Body of pancreas (tissue), 4 donors: ENCODE measurements around the gene PRDM16. TPM values are rescaled to one million over a fixed set of nuclear protein-coding genes. Genes with fewer than 3 reads are reported as not detected.
A peak's percentile ranks its signal among the peaks of the same experiment; 100 is the strongest.

Experiments used
- ATAC-seq: fragments of 150-250 bp; one replicate; pipeline ENCODE4 v1.9.1; 2016
- DNase-seq, 4 donors: peaks; one replicate each; pipeline ENCODE4 v3.0.0-alpha.2; 2019
- H3K27ac ChIP-seq, 4 donors: fragments of 200-600 bp; sonication (generic); 1 replicate in 3 of 4; 2 replicates in 1 of 4; pipeline versions ENCODE4 v1.5.1 to v1.6.1; 2016 to 2019; ENCODE audit warnings: mild to moderate bottlenecking in 1 of 4, mixed read lengths in 1 of 4, moderate library complexity in 1 of 4
- H3K27me3 ChIP-seq, 2 donors: fragments of 200-600 bp; sonication (generic); one replicate each; pipeline ENCODE4 v1.6.0; 2016; ENCODE audit warnings: mild to moderate bottlenecking in 1 of 2
- H3K36me3 ChIP-seq, 2 donors: fragments of 200-600 bp; sonication (generic); replicated peaks in 1 of 2; 2 replicates each; pipeline ENCODE4 v1.5.1; 2016; ENCODE audit warnings: low read depth in 2 of 2; ENCODE audit not compliant: insufficient read depth in 1 of 2
- H3K4me1 ChIP-seq: fragments of 200-600 bp; sonication (generic); one replicate; pipeline ENCODE4 v1.6.0; 2016
- H3K4me3 ChIP-seq, 2 donors: fragments of 200-600 bp; sonication (generic); 1 replicate in 1 of 2; 2 replicates in 1 of 2; pipeline ENCODE4 v1.5.1; 2016 to 2019
- H3K9me3 ChIP-seq, 3 donors: fragments of 200-600 bp; sonication (generic); 1 replicate in 2 of 3; 2 replicates in 1 of 3; pipeline ENCODE4 v1.5.1; 2016
- POLR2A ChIP-seq, 3 donors: fragments of 450-650 bp; IDR thresholded peaks; one replicate each; pipeline ENCODE4 v1.6.1; 2016; ENCODE audit warnings: antibody characterized with exemption in 3 of 3, mild to moderate bottlenecking in 2 of 3
- WGBS, 2 donors: methylation state at CpG; one replicate each; pipeline ENCODE4 v1.1.5; 2017; 5-methylcytosine and 5-hydroxymethylcytosine counted together
- intact Hi-C: fragments of 100-400 bp; cut with DNase I; formaldehyde crosslinking; loops from one replicate; pipeline ENCODE4 v1.15.1; 2023
- total RNA-seq, 2 donors: library from RNA; depleted of rRNA; stranded (reverse); fragments of >200 nt; gene quantifications; one replicate each; pipeline ENCODE4 v1.1.0, GENCODE V29; 2016
- TF ChIP-seq, protein P1 (sequence below), 7 experiments: fragments of 450-650 bp in 4 of 7; fragments of 200-600 bp in 3 of 7; sonication (generic) in 3 of 7; IDR thresholded peaks; one replicate each; pipeline ENCODE4 v1.5.1; 2016 to 2019; ENCODE audit warnings: antibody characterized with exemption in 7 of 7

The PRDM16 gene
- total RNA-seq, 2 donors from 2014 or later = 15.2 to 16.6 TPM

DNA sequence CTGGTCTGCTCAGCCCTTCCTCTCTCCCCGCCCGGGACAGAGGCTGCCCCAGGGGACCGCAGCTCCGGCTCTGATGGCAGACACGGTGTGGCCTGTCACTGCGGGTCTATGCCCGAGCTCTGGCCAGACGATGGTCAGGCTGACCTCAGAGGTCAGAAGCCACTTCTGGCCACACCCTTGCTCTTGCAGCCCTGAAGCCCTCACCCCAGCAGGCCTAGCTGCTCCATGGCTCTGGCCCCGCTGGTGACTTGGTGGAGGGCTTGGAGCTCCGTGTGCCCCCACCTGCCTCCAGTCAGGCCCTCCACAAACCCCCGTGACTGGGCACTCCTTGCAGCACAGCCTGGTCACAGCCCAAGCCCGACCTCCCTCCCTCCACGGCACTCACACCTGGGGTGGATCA is 47.6 kb downstream of the PRDM16 start:
- Histone ChIP-seq H3K36me3 (no peaks in the 10 kb centered on the region), H3K9me3 (no peaks in the 10 kb centered on the region), H3K27ac (peak overlapping the region in 2 of 4 donors; percentile 73 to 74), H3K27me3 (no peaks in the 10 kb centered on the region), H3K4me3 (no peak overlapping the region), H3K4me1 (peaks cover 65% of the 10 kb centered on the region)
- DNase-seq (no peak), ATAC-seq (no peak)
- TF ChIP-seq POLR2A (IDR thresholded peaks at IDR 0.05) = no peak
- TF ChIP-seq, protein P1, sequence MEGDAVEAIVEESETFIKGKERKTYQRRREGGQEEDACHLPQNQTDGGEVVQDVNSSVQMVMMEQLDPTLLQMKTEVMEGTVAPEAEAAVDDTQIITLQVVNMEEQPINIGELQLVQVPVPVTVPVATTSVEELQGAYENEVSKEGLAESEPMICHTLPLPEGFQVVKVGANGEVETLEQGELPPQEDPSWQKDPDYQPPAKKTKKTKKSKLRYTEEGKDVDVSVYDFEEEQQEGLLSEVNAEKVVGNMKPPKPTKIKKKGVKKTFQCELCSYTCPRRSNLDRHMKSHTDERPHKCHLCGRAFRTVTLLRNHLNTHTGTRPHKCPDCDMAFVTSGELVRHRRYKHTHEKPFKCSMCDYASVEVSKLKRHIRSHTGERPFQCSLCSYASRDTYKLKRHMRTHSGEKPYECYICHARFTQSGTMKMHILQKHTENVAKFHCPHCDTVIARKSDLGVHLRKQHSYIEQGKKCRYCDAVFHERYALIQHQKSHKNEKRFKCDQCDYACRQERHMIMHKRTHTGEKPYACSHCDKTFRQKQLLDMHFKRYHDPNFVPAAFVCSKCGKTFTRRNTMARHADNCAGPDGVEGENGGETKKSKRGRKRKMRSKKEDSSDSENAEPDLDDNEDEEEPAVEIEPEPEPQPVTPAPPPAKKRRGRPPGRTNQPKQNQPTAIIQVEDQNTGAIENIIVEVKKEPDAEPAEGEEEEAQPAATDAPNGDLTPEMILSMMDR (IDR thresholded peaks at IDR 0.05) = no peak
- intact Hi-C loops = no loop called here
- 84% methylated on average over 6 to 13 of the region's 13 CpGs for WGBS, 2 donors

DNA sequence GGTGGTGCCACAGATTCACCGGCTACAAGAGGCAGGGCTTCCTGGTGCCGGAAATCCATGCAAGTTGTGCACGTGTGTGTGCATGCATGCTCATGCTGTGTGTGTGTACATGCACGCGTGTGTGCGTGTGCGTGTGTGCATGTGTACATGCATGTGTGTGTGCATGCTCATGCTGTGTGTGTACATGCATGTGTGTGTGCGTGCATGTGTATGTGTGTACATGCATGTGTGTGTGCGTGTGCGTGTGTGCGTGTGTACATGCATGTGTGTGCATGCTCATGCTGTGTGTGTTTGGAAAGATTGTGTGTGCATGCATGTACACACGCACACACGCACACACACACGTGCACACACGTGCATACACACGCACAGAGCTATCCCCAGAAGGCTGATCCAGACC is 48.9 kb downstream of the PRDM16 start:
- intact Hi-C loops = no loop called here
- 92 to 96% methylated on average over 14 to 16 of the region's 16 CpGs for WGBS, 2 donors
- TF ChIP-seq, protein P1 (IDR thresholded peaks at IDR 0.05) = no peak
- no peak for TF ChIP-seq POLR2A (IDR thresholded peaks at IDR 0.05)

DNA sequence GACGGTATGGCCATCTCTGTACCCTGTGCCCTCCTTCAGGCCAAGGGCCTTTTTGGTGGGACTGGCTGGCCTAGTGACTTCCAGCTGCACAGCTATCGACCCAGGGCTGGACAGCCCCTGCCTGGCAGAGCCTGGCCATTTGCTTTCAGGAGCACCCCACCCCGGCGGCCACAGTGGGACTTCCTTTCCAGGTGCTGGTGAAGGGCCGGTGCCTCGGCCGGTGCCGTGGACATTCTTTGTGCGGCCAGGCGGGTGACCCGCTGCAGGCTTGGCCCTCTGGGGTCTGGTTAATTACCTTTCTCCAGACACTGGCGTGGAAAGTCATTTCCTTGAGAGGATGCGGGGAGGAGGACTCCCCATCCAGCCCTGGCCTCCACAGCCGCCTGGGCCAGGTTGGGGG is 50.1 kb downstream of the PRDM16 start:
- TF ChIP-seq, protein P1 (IDR thresholded peaks at IDR 0.05) = no peak
- TF ChIP-seq POLR2A (IDR thresholded peaks at IDR 0.05) = no peak
- 83 to 86% methylated on average over 10 to 14 of the region's 14 CpGs for WGBS, 2 donors
- Histone ChIP-seq H3K27ac (peak overlapping the region in 1 of 4 donors; percentile 25), H3K4me1 (peaks cover 40% of the 10 kb centered on the region), H3K4me3 (no peak overlapping the region), H3K9me3 (no peaks in the 10 kb centered on the region), H3K27me3 (no peaks in the 10 kb centered on the region), H3K36me3 (no peaks in the 10 kb centered on the region)
- ATAC-seq (no peak), DNase-seq (no peak)
- intact Hi-C loops = no loop called here

More for the DNA sequence above, 48.9 kb downstream of the PRDM16 start:
- H3K4me3 ChIP-seq = no peak overlapping the region
- peaks cover 52% of the 10 kb centered on the region for H3K4me1 ChIP-seq
- no peaks in the 10 kb centered on the region for H3K36me3 ChIP-seq
- no peaks in the 10 kb centered on the region for H3K27me3 ChIP-seq
- H3K9me3 ChIP-seq = no peaks in the 10 kb centered on the region
- no peak for ATAC-seq
- DNase-seq = no peak
- no peak overlapping the region for H3K27ac ChIP-seq

DNA sequence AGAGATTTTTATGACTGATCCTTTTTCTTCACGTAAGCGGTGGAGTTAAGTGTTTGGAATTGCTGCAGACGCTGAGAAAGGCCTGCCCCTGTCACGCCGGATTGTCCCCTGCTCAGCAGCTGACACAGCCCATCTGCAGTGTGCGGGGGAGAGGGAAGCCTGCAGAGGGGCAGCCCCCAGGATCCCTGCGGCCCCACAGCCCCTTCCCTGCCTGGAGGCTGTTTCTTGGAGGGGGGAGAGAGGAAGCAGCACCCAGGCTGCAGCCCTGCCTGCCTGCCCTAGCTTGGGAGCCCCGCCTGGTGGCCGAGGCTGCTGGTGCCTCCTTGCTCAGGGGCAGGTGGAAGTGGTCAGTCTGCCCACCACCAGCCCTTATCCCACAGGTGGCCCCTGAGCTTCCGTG is 50.7 kb downstream of the PRDM16 start:
- DNase-seq (no peak), ATAC-seq (no peak)
- TF ChIP-seq POLR2A (IDR thresholded peaks at IDR 0.05) = no peak
- TF ChIP-seq, protein P1 (IDR thresholded peaks at IDR 0.05) = no peak
- no peaks in the 10 kb centered on the region for H3K27me3 ChIP-seq
- H3K9me3 ChIP-seq = no peaks in the 10 kb centered on the region
- 68 to 83% methylated on average over 10 of the region's 10 CpGs for WGBS, 2 donors
- H3K4me3 ChIP-seq = no peak overlapping the region
- peaks cover 40% of the 10 kb centered on the region for H3K4me1 ChIP-seq
- peak overlapping the region in 2 of 4 donors; percentile 18 to 25 for H3K27ac ChIP-seq
- intact Hi-C loops = no loop called here
- H3K36me3 ChIP-seq = no peaks in the 10 kb centered on the region

DNA sequence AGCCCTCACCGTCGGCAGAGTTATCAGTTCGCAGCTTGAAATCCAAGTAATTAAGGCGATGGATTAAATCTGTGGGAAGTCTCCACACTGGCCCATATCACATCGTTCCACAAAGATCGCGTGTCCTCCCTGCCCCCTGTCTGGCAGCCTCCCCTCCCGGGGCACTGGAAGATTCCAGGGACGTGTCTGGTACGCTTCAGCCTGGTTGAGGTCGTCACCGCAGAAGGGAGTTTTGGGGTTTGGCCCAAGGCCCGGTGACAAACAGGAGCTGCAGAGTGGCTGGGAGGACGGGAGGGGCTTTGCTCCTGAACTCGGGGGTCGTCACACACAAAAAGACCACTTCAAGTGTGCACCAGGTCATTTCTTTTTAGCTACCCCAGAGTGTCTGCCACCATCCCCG is 51.1 kb downstream of the PRDM16 start:
- intact Hi-C loops = no loop called here
- H3K27ac ChIP-seq = peak overlapping the region in 2 of 4 donors; percentile 18 to 25
- 63 to 73% methylated on average over 14 to 17 of the region's 17 CpGs for WGBS, 2 donors

More for the DNA sequence above, 51.1 kb downstream of the PRDM16 start:
- no peaks in the 10 kb centered on the region for H3K27me3 ChIP-seq
- no peak for DNase-seq
- no peak overlapping the region for H3K4me3 ChIP-seq
- no peaks in the 10 kb centered on the region for H3K9me3 ChIP-seq
- no peak for ATAC-seq
- TF ChIP-seq, protein P1 (IDR thresholded peaks at IDR 0.05) = no peak
- no peak for TF ChIP-seq POLR2A (IDR thresholded peaks at IDR 0.05)
- H3K4me1 ChIP-seq = peaks cover 40% of the 10 kb centered on the region
- H3K36me3 ChIP-seq = no peaks in the 10 kb centered on the region
